Measurements from ENCODE around the gene NPFFR2.

DNA sequence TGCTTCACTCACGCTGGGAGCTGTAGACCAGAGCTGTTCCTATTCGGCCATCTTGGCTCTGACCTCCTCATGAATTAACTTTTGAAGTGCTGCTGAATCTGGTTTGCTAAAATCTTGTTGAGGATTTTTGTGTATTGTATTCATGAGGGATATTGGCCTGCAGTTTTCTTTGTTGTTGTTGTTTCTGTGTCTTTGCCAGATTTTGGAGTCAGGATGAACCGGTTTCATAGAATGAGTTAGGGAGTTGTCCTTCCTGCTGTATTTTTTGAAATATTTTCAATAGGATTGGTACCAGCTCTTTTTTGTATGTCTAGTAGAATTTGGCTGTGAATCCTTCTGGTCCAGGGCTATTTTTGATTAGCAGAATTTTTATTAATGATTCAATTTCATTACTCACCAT, 138.1 kb downstream of the NPFFR2 start:
- no peak for TF ChIP-seq CTCF (IDR thresholded peaks at IDR 0.05)
- no peak for TF ChIP-seq POLR2A (IDR thresholded peaks at IDR 0.05)

Measured in Peyer's patch (tissue), 4 donors.